CD4-positive, alpha-beta T cell treated with Interleukin-10 for 1 hour (primary cell): ENCODE results near the gene MAP2K6.

Source experiments
- DNase-seq: peaks from one replicate; pipeline ENCODE4 v3.0.0-alpha.2; 2020

The MAP2K6 gene

DNA sequence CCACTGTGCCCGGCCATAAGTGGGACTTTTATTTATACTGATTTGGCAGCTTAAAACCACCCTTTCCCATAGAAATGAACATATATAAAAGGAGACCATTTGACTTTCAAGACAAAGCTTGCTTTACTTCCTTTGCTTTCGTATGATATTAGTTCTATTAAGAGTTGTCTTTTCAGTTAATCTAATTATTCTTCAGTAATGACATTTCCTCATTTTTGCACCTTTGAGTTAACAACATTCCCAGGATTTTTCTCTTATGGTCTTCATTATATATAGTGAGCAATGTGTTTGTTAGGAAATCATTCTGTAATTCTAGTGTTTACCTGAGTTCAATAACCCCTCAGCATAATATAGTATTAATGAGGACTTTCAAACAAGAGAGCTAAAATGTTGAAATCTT lies 173.8 kb downstream of the MAP2K6 start:
- DNase-seq: no peak

DNA sequence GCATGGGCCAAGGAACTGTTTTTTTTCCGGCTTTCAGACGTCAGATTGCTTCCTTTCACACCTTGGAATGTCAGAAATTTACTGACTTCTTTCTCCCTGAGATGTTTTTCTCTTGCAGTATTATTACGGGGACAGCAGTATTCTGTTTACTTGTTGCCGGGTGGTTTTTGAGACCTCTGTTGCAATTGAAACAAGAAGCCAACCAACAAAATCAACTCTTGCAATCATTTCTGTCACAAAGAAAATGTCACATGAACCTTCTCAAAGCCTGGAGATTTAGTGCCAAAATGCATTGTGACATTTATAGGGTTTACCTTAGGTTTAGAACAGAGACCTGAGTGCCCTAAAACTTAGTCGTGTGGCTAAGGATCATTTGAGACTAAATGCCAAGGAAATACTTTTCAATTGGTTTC lies 174.3 kb downstream of the MAP2K6 start:
- no peak for DNase-seq

DNA sequence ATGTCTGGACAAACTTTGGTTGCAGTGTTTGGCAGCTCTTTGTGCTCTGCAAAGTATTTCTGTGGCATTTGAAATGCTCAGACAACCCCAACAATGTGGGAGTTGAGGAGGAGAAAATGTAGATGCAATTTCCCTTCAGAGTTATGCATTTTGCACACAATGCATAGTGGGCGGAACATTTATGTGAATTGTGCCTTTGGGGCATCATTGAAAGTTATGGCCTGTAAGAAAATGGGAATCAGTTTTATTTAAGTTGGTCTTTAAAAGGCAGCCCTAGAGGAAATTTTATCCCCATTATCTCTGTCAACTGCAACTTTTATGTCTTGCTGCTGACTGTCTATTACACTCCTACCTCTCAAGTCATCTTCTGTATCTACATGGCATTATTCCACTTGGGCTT lies 176.2 kb downstream of the MAP2K6 start:
- DNase-seq: no peak

GRCh38 chr17:69592692-69593350 lies 178.3 kb downstream of the MAP2K6 start:
- DNase-seq: no peak

DNA sequence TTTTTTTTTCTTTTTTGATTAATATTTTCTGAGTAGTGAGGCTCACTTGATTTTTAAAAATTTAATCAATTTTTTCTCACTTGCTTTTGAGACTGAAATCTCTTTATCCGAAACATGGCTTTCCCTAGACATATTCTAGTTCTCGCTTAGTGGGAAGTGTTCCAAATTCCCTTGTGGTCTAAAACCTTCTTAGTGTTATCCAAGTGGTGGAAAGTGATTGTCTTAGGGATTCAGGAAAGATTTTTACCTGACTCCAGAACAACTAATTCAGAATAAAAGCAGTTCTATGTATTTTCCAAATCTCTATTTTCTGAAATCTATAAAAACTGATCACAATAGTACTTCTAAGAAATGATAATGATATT lies 178.8 kb downstream of the MAP2K6 start:
- DNase-seq: no peak

- DNase-seq: no peak
These were observed 179.2 kb downstream of the MAP2K6 start for GRCh38 chr17:69593716-69594115.

DNA sequence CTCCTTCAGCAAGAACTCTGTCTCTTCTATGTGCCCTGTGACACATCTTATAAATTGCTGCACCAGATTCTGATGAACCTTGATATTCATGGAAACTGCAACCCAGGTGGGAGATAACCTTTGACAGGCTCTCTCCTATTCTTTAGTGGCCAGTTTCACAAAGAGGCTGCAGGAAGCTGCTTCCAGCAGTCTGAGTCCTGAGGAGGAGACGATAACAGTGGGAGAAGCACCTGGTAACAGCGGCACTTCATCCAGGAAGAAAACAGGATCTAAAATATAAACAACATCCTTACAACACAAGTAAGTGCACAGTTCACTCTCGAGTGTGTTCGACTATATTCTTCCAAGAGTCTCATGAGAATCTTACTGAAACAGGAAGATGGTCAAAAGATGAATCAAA lies 180.1 kb downstream of the MAP2K6 start:
- DNase-seq: no peak

- no peak for DNase-seq
These were observed 181.6 kb downstream of the MAP2K6 start for GRCh38 chr17:69596141-69596540.

DNA sequence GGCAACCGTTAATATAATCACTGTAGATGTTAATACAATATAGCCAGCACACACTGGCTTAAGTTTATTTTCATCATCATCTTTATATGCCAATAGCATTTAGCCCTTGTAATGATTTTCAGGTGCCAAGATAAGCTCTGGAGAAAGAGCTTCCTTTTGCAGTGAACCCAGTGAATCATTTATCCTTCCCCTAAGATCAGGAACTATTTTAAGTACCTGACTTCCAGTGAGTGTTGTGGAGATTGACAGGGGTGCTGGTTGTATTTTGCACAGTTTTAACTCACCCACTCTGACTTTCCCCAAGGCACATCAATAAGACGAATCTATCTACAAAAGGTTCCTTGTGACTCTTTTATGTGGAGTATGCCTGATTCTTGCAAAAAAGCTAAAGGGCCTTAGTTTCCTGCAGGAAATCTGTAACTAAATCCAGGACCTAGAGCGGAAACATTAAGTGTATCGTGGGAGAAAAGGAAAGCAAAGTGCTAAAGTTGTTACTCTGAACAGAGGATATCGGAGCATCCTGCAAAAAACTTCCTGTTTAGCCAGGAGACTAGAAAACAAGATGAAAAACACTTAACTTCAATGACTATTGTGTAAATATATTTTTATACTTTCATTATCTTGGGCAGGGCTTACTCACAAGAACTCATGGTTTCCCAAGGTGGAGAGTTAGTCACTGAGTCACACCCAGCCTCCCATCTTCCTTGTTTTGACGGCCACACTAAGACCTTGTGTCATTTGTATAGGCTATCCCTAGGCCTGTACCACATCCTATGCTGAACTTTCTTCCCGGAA lies 183.6 kb downstream of the MAP2K6 start:
- DNase-seq: no peak

- DNase-seq: peak; percentile 7
These were observed 188.5 kb downstream of the MAP2K6 start for GRCh38 chr17:69602972-69603371.
